Bronchial epithelial cell (primary cell): ENCODE measurements around the gene WDCP. TPM values are rescaled to one million over a fixed set of nuclear protein-coding genes. Genes with fewer than 3 reads are reported as not detected.
"Not testable (repeated sequence)": the region's sequence is repeated elsewhere in the genome, so short reads cannot be mapped to it uniquely, and the experiment has no call there.

Experiments used
- DNase-seq: peaks from one replicate; pipeline ENCODE4 v3.0.0-alpha.2; 2010; ENCODE audit warnings: low read depth
- FAIRE-seq: peaks from 2 replicates; lab custom pipeline; 2011; peaks lifted over from hg19 to GRCh38; lab: Jason Lieb, UNC
- H3K27me3 ChIP-seq: 2 replicates; pipeline ENCODE4 v1.5.1; 2011; ENCODE audit warnings: low read length; ENCODE audit not compliant: control insufficient read depth, insufficient read depth
- H3K36me3 ChIP-seq: 2 replicates; pipeline ENCODE4 v1.5.1; 2011; ENCODE audit warnings: low read length; ENCODE audit not compliant: control insufficient read depth, insufficient read depth
- H3K4me3 ChIP-seq: 2 replicates; pipeline ENCODE4 v1.5.1; 2011; ENCODE audit warnings: mild to moderate bottlenecking, low read depth, low read length, control low read depth
- total RNA-seq: library from RNA; depleted of rRNA; stranded (reverse); fragments of >200 nt; gene quantifications from 2 replicates; pipeline ENCODE4 v1.2.1, GENCODE V29; 2014
- TF ChIP-seq, protein P1 (sequence below): IDR thresholded peaks from 2 replicates; pipeline ENCODE4 v1.5.1; 2011; ENCODE audit warnings: mild to moderate bottlenecking, moderate library complexity, low read length, control low read depth, inconsistent platforms; ENCODE audit not compliant: insufficient read depth, severe bottlenecking

Gene WDCP, protein sequence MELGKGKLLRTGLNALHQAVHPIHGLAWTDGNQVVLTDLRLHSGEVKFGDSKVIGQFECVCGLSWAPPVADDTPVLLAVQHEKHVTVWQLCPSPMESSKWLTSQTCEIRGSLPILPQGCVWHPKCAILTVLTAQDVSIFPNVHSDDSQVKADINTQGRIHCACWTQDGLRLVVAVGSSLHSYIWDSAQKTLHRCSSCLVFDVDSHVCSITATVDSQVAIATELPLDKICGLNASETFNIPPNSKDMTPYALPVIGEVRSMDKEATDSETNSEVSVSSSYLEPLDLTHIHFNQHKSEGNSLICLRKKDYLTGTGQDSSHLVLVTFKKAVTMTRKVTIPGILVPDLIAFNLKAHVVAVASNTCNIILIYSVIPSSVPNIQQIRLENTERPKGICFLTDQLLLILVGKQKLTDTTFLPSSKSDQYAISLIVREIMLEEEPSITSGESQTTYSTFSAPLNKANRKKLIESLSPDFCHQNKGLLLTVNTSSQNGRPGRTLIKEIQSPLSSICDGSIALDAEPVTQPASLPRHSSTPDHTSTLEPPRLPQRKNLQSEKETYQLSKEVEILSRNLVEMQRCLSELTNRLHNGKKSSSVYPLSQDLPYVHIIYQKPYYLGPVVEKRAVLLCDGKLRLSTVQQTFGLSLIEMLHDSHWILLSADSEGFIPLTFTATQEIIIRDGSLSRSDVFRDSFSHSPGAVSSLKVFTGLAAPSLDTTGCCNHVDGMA
- total RNA-seq: 4.1 and 7.1 TPM in 2 replicates

DNA sequence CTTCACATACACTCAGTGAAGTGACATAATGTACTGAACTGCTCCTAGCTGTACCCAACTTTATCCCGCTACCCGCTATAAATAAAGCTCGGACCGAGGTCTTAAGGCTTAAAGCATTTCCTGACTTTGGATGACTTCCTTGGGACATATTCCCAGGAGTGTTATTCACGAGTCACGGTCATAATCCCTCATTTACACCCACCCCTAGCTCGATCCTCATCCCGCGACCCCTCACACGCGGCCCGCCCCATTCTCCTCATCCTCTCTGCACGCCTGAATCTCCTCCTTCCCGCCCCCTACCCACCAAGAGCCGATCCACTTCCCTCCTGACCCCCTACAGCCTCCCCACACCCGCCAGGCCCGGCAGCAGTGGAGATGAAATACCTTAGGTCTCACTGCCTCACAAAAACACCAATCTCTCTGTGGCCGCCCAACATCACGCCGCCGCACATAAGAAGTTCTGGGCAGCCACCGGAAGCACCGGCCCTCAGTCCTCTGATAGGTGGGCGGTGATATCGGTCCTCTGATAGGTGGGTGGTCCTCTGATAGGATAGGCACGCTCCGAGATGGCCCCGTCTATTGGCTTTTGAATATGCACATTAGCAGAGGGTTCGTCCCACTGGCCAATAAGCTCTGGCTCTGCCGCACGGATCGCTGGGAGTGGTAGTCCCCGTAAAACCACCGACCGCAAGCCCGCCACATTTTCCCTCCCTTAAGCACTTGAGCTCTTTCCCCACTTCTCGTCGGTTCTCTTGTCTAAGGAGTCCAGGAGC lies at the start of gene WDCP:
Gene WDCP, minus strand, starts transcription at position 462 of the 773 bp plus-strand sequence. CDS start 7,897 bp downstream, outside the sequence.
- peak within 1 kb of the TSS; percentile 95 for H3K4me3 ChIP-seq
- H3K27me3 ChIP-seq: no peaks in the 10 kb centered on the region
- no peaks in the 10 kb centered on the region for H3K36me3 ChIP-seq
- DNase-seq: peak; percentile 98
- TF ChIP-seq, protein P1, sequence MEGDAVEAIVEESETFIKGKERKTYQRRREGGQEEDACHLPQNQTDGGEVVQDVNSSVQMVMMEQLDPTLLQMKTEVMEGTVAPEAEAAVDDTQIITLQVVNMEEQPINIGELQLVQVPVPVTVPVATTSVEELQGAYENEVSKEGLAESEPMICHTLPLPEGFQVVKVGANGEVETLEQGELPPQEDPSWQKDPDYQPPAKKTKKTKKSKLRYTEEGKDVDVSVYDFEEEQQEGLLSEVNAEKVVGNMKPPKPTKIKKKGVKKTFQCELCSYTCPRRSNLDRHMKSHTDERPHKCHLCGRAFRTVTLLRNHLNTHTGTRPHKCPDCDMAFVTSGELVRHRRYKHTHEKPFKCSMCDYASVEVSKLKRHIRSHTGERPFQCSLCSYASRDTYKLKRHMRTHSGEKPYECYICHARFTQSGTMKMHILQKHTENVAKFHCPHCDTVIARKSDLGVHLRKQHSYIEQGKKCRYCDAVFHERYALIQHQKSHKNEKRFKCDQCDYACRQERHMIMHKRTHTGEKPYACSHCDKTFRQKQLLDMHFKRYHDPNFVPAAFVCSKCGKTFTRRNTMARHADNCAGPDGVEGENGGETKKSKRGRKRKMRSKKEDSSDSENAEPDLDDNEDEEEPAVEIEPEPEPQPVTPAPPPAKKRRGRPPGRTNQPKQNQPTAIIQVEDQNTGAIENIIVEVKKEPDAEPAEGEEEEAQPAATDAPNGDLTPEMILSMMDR: no peak
- FAIRE-seq: no peak

GRCh38 chr2:24095171-24095677 lies 48.0 kb upstream of the WDCP start:
- not testable (repeated sequence) for DNase-seq, H3K4me3 ChIP-seq, H3K27me3 ChIP-seq, H3K36me3 ChIP-seq, FAIRE-seq

GRCh38 chr2:24093270-24093669 lies 46.1 kb upstream of the WDCP start:
- H3K27me3 ChIP-seq, DNase-seq, H3K36me3 ChIP-seq, FAIRE-seq, H3K4me3 ChIP-seq: not testable (repeated sequence)

- FAIRE-seq (no peak), DNase-seq (no peak)
- TF ChIP-seq, protein P1: no peak
- Histone ChIP-seq H3K4me3 (no peak overlapping the region), H3K27me3 (no peaks in the 10 kb centered on the region), H3K36me3 (no peaks in the 10 kb centered on the region)
These were observed 41.7 kb upstream of the WDCP start for GRCh38 chr2:24088821-24089359.

DNA sequence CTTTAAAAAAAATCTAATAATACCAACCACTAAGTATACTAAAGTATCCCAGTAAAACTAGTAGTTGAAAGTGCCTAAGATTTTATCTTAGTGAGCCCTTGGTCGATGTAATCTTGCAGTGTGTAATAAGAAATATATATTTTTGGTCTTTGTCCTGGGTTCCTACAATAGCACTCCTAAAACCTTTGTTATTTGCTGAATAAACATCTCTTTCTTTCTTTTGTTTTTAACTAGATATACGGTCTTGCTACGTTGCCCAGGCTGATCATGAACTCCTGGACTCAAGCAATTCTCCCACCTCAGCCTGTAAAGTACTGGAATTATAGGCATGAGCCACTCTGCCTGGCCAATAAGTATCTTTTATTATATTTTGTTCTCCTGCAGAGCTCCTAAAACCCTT lies 39.8 kb upstream of the WDCP start:
- TF ChIP-seq, protein P1: no peak
- DNase-seq: no peak
- Histone ChIP-seq H3K36me3 (peaks cover 10% of the 10 kb centered on the region), H3K4me3 (no peak overlapping the region), H3K27me3 (no peaks in the 10 kb centered on the region)
- no peak for FAIRE-seq

DNA sequence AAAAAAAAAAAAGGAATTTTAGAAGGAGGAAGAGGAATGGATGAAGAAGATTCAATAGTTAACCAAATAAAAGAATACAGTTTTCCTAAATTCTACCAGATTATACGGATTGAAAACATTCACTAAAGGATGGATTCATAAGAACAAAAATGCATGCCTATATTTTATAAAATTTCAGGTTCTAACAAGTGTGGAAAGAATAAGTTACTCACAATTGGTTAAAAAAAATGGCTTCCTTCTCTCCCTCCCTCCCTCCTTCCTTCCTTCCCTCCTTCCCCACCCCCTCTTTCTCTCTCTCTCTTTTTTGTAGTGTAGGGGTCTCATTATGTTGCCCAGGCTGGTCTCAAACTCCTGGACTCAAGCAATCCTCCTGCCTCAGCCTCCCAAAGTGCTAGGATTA lies 39.0 kb upstream of the WDCP start:
- no peak for FAIRE-seq
- H3K27me3 ChIP-seq: no peaks in the 10 kb centered on the region
- no peak overlapping the region for H3K4me3 ChIP-seq
- TF ChIP-seq, protein P1: no peak
- peaks cover 10% of the 10 kb centered on the region for H3K36me3 ChIP-seq
- no peak for DNase-seq
